H1 (cell line): ENCODE results near the gene GLT8D2. TPM values are rescaled to one million over a fixed set of nuclear protein-coding genes. Genes with fewer than 3 reads are reported as not detected.

Experiments
- CTCF ChIA-PET: fragments of 300-600 bp; sonication (Branson Sonifier 250); formaldehyde crosslinking; loops from one replicate; lab custom pipeline; 2021; ENCODE audit not compliant: partially characterized antibody; lab: Charles Lee
- POLR2A ChIA-PET: fragments of 300-600 bp; sonication (Branson Sonifier 250); formaldehyde crosslinking; loops from one replicate; lab custom pipeline; 2021; ENCODE audit warnings: inconsistent platforms; ENCODE audit not compliant: partially characterized antibody; lab: Charles Lee
- DNase-seq, 2 experiments: peaks; one replicate each; pipeline versions ENCODE4 v3.0.0 to v3.0.0-alpha.2; 2010 to 2022; ENCODE audit warnings: low spot score in 2 of 2, low read depth in 1 of 2, mixed read lengths in 1 of 2
- FAIRE-seq: peaks from 2 replicates; lab custom pipeline; 2011; peaks lifted over from hg19 to GRCh38; lab: Jason Lieb, UNC
- H2AFZ ChIP-seq: 2 replicates; pipeline ENCODE4 v1.8.1; 2012; ENCODE audit warnings: low read length, inconsistent platforms
- H2AK5ac ChIP-seq: 2 replicates; pipeline ENCODE4 v1.6.1; 2013; ENCODE audit warnings: low read depth, low read length
- H2BK120ac ChIP-seq: replicated peaks from 2 replicates; pipeline ENCODE3; 2013; ENCODE audit warnings: low read depth, low read length, inconsistent platforms
- H2BK12ac ChIP-seq: 2 replicates; pipeline ENCODE4 v1.6.1; 2013; ENCODE audit warnings: low read depth, low read length
- H2BK15ac ChIP-seq: 2 replicates; pipeline ENCODE4 v1.6.1; 2013; ENCODE audit warnings: low read length
- H2BK20ac ChIP-seq: 2 replicates; pipeline ENCODE4 v1.6.1; 2013; ENCODE audit warnings: low read length
- H2BK5ac ChIP-seq: 2 replicates; pipeline ENCODE4 v1.6.1; 2013; ENCODE audit warnings: low read depth, low read length
- H3K14ac ChIP-seq: 2 replicates; pipeline ENCODE4 v1.6.1; 2013; ENCODE audit warnings: inconsistent platforms; ENCODE audit not compliant: insufficient read length
- H3K18ac ChIP-seq: 2 replicates; pipeline ENCODE4 v1.6.1; 2013; ENCODE audit warnings: low read length; ENCODE audit errors: extremely low read depth
- H3K23ac ChIP-seq: 2 replicates; pipeline ENCODE4 v1.6.1; 2013; ENCODE audit warnings: inconsistent platforms; ENCODE audit not compliant: insufficient read length
- H3K23me2 ChIP-seq: 2 replicates; pipeline ENCODE4 v1.6.1; 2013; ENCODE audit warnings: low read depth, low read length
- H3K27ac ChIP-seq: 2 replicates; pipeline ENCODE4 v1.6.1; 2011; ENCODE audit warnings: low read depth, low read length, inconsistent platforms
- H3K27me3 ChIP-seq, 4 experiments: replicated peaks in 1 of 4; 1 replicate in 1 of 4; 2 replicates in 3 of 4; pipeline versions ENCODE4 v1.6.1 to v1.8.1; 2011 to 2013; ENCODE audit warnings: low read length in 3 of 4, mild to moderate bottlenecking in 3 of 4, inconsistent platforms in 2 of 4, mixed read lengths in 2 of 4, moderate library complexity in 1 of 4; ENCODE audit not compliant: control insufficient read depth in 3 of 4, insufficient read depth in 3 of 4; ENCODE audit errors: extremely low read depth in 1 of 4
- H3K36me3 ChIP-seq, 4 experiments: 2 replicates each; pipeline versions ENCODE4 v1.6.1 to v1.8.1; 2011 to 2013; ENCODE audit warnings: mild to moderate bottlenecking in 4 of 4, low read length in 3 of 4, moderate library complexity in 2 of 4, control low read depth in 1 of 4, inconsistent platforms in 1 of 4; ENCODE audit not compliant: insufficient read depth in 4 of 4, control insufficient read depth in 2 of 4
- H3K4ac ChIP-seq: replicated peaks from 2 replicates; pipeline ENCODE3; 2013; ENCODE audit warnings: low read length, low read depth, mixed read lengths, inconsistent platforms; ENCODE audit not compliant: insufficient read length
- H3K4me1 ChIP-seq, 4 experiments: replicated peaks in 1 of 4; 1 replicate in 1 of 4; 2 replicates in 3 of 4; pipeline versions ENCODE4 v1.6.1 to v1.8.1; 2011 to 2013; ENCODE audit warnings: low read length in 3 of 4, inconsistent platforms in 2 of 4, mixed read lengths in 1 of 4; ENCODE audit not compliant: insufficient read depth in 4 of 4, control insufficient read depth in 3 of 4
- H3K4me2 ChIP-seq, 2 experiments: 2 replicates each; pipeline versions ENCODE4 v1.6.1 to v1.8.1; 2011 to 2013; ENCODE audit warnings: low read depth in 2 of 2, low read length in 2 of 2, control low read depth in 1 of 2, inconsistent platforms in 1 of 2, mild to moderate bottlenecking in 1 of 2; ENCODE audit not compliant: insufficient read depth in 1 of 2
- H3K4me3 ChIP-seq, 4 experiments: fragments of 200-600, 300-600 bp in 1 of 4; sonication (generic), shearing (Covaris generic), sonication (Bioruptor Twin) in 1 of 4; 2 replicates each; pipeline versions ENCODE4 v1.5.1 to v1.8.1; 2011 to 2016; ENCODE audit warnings: low read length in 4 of 4, low read depth in 3 of 4, control low read depth in 2 of 4, inconsistent platforms in 2 of 4, mild to moderate bottlenecking in 2 of 4, mixed read lengths in 1 of 4, moderate library complexity in 1 of 4; ENCODE audit not compliant: insufficient read depth in 2 of 4; ENCODE audit errors: extremely low read depth in 1 of 4
- H3K56ac ChIP-seq: replicated peaks from 2 replicates; pipeline ENCODE3; 2013; ENCODE audit warnings: low read depth, mild to moderate bottlenecking, mixed read lengths, low read length, inconsistent platforms; ENCODE audit not compliant: insufficient read length
- H3K79me1 ChIP-seq: 2 replicates; pipeline ENCODE4 v1.6.1; 2013; ENCODE audit warnings: low read depth, low read length, control low read depth
- H3K79me2 ChIP-seq, 2 experiments: 2 replicates each; pipeline versions ENCODE4 v1.6.1 to v1.8.1; 2012 to 2013; ENCODE audit warnings: low read length in 2 of 2, mild to moderate bottlenecking in 2 of 2, inconsistent platforms in 1 of 2; ENCODE audit not compliant: insufficient read depth in 2 of 2, control insufficient read depth in 1 of 2
- H3K9ac ChIP-seq, 4 experiments: replicated peaks in 1 of 4; 1 replicate in 1 of 4; 2 replicates in 3 of 4; pipeline versions ENCODE4 v1.6.1 to v1.8.1; 2011 to 2013; ENCODE audit warnings: low read depth in 3 of 4, low read length in 3 of 4, control low read depth in 2 of 4, mild to moderate bottlenecking in 2 of 4, moderate library complexity in 2 of 4, inconsistent platforms in 1 of 4; ENCODE audit errors: extremely low read depth in 1 of 4
- H3K9me3 ChIP-seq, 2 experiments: 2 replicates each; pipeline versions ENCODE4 v1.6.1 to v1.8.1; 2012 to 2013; ENCODE audit warnings: mild to moderate bottlenecking in 2 of 2, moderate library complexity in 2 of 2, control low read depth in 1 of 2, inconsistent platforms in 1 of 2, low read depth in 1 of 2, low read length in 1 of 2, mixed read lengths in 1 of 2; ENCODE audit not compliant: insufficient read depth in 2 of 2
- H4K20me1 ChIP-seq, 2 experiments: replicated peaks in 1 of 2; 2 replicates each; pipeline versions ENCODE3 to v1.8.1; 2011 to 2013; ENCODE audit warnings: inconsistent platforms in 2 of 2, low read length in 2 of 2, mild to moderate bottlenecking in 1 of 2; ENCODE audit not compliant: insufficient read depth in 2 of 2, control insufficient read depth in 1 of 2
- H4K5ac ChIP-seq: 2 replicates; pipeline ENCODE4 v1.6.1; 2013; ENCODE audit warnings: low read length, low read depth, mixed read lengths, inconsistent platforms; ENCODE audit not compliant: insufficient read length
- H4K8ac ChIP-seq: 2 replicates; pipeline ENCODE4 v1.8.0; 2013; ENCODE audit warnings: mild to moderate bottlenecking, moderate library complexity, low read length, inconsistent platforms; ENCODE audit not compliant: insufficient read depth; ENCODE audit errors: extremely low read depth
- H4K91ac ChIP-seq: replicated peaks from 2 replicates; pipeline ENCODE3; 2013; ENCODE audit warnings: low read length, mixed read lengths, inconsistent platforms; ENCODE audit not compliant: insufficient read length
- CREB1 ChIP-seq: IDR thresholded peaks from 2 replicates; pipeline ENCODE4 v1.6.1; 2012; ENCODE audit warnings: inconsistent platforms
- GABPA ChIP-seq: IDR thresholded peaks from 2 replicates; pipeline ENCODE4 v1.6.1; 2011; ENCODE audit warnings: mild to moderate bottlenecking, low read length, moderate library complexity, borderline replicate concordance; ENCODE audit not compliant: insufficient read depth
- POLR2A ChIP-seq, 2 experiments: IDR thresholded peaks; 1 replicate in 1 of 2; 2 replicates in 1 of 2; pipeline ENCODE4 v1.6.1; 2011; ENCODE audit warnings: low read depth in 2 of 2, low read length in 2 of 2, mild to moderate bottlenecking in 2 of 2; ENCODE audit errors: control extremely low read depth in 1 of 2
- SIRT6 ChIP-seq: IDR thresholded peaks from one replicate; pipeline ENCODE4 v1.7.1; 2012; ENCODE audit warnings: low read length, inconsistent platforms
- YY1 ChIP-seq: IDR thresholded peaks from 2 replicates; pipeline ENCODE4 v1.6.1; 2011; ENCODE audit warnings: low read depth, mild to moderate bottlenecking, low read length
- WGBS, 2 experiments: shearing (Covaris generic) in 1 of 2; methylation state at CpG; one replicate each; pipeline versions ENCODE4 v1.1.6 to v1.1.7; 2013 to 2015; ENCODE audit warnings: low lambda C conversion rate in 2 of 2, mixed read lengths in 2 of 2, inconsistent platforms in 1 of 2, low coverage in 1 of 2, missing lambda C conversion rate in 1 of 2; ENCODE audit not compliant: insufficient replicate concordance in 2 of 2, insufficient coverage in 1 of 2, insufficient read length in 1 of 2; ENCODE audit errors: extremely low coverage in 1 of 2, missing lambda C conversion rate in 1 of 2; 5-methylcytosine and 5-hydroxymethylcytosine counted together
- polyA plus RNA-seq, 7 experiments: library from polyadenylated mRNA; depleted of rRNA in 3 of 7; stranded (reverse) in 5 of 7; unstranded in 2 of 7; fragments of >200 nt in 5 of 7; fragments of 200-250 nt in 2 of 7; gene quantifications; 1 replicate in 5 of 7; 2 replicates in 1 of 7; 4 replicates in 1 of 7; pipeline versions ENCODE4 v1.2.1 to v1.2.3, GENCODE V29; 2011 to 2013; ENCODE audit warnings: missing spikeins in 2 of 7, mixed read lengths in 2 of 7
- total RNA-seq: library from RNA; stranded (reverse); fragmentation: NEBNext Ultra II Directional; extraction: Animal tissue kit (Norgen Biotek cat#: 25700); gene quantifications from 2 replicates; pipeline ENCODE4 v1.2.1, GENCODE V29; 2021
- TF ChIP-seq, protein P1 (sequence below), 3 experiments: IDR thresholded peaks; 1 replicate in 2 of 3; 2 replicates in 1 of 3; pipeline versions ENCODE4 v1.5.1 to v1.6.1; 2011; ENCODE audit warnings: low read length in 3 of 3, mild to moderate bottlenecking in 3 of 3, inconsistent platforms in 2 of 3, low read depth in 1 of 3, moderate library complexity in 1 of 3; ENCODE audit not compliant: insufficient read depth in 1 of 3; ENCODE audit errors: control extremely low read depth in 1 of 3
- TF ChIP-seq, protein P2 (sequence below): IDR thresholded peaks from 2 replicates; pipeline ENCODE4 v1.6.1; 2012; ENCODE audit warnings: inconsistent platforms
- TF ChIP-seq, protein P3 (sequence below): IDR thresholded peaks from 2 replicates; pipeline ENCODE4 v1.6.1; 2011; ENCODE audit warnings: low read length, improper control_type of control experiment
- TF ChIP-seq, protein P4 (sequence below): IDR thresholded peaks from 2 replicates; pipeline ENCODE4 v1.6.1; 2012; ENCODE audit warnings: low read length, inconsistent platforms

The GLT8D2 gene
- total and polyA plus RNA-seq, 2 of the 8 experiments (the other 6 are each of a cell fraction or from before 2014, with no cell fraction given) = 6.8 to 9.8 TPM

DNA sequence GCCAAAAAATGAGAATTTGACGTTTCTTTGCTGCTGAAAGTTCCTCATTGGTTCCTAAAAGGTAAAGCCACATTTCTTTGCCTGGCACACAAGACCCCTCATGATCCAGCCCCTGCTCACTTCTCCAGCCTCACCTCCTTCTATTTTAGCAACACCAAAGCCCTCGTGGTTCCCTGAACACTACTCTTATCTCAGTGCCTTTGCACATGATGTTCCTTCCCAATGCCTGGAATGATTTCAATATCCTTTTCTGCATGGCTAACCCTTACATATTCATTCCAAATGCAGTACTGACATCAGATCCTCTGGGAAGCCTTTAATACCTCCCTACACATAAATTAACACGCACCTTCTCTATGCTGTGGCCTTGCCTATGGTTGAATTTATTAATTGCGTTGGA, 39.9 kb downstream of the GLT8D2 start:
- no peaks in the 10 kb centered on the region for H3K79me2 ChIP-seq
- H2AFZ ChIP-seq = no peak overlapping the region
- no peak overlapping the region for H3K4me3 ChIP-seq
- no peak overlapping the region for H2BK12ac ChIP-seq
- no peak overlapping the region for H3K9ac ChIP-seq
- no peak overlapping the region for H3K14ac ChIP-seq
- H2BK20ac ChIP-seq = no peak overlapping the region
- no peaks in the 10 kb centered on the region for H3K23me2 ChIP-seq
- H3K4me2 ChIP-seq = no peak overlapping the region
- no peaks in the 10 kb centered on the region for H3K79me1 ChIP-seq
- FAIRE-seq = no peak
- no peak overlapping the region for H2BK5ac ChIP-seq
- H3K27ac ChIP-seq = no peak overlapping the region
- no peak overlapping the region for H4K8ac ChIP-seq
- no peak overlapping the region for H2AK5ac ChIP-seq
- H3K56ac ChIP-seq = no peak overlapping the region
- ChIA-PET POLR2A (interaction anchor here (0.9 kb wide), 1 partner anchor 19 kb away, joined by 3 read pairs; no protein-coding TSS in a partner anchor), CTCF (no interaction called here)
- H3K4me1 ChIP-seq = no peaks in the 10 kb centered on the region
- H3K18ac ChIP-seq = no peak overlapping the region
- no peak overlapping the region for H3K23ac ChIP-seq
- WGBS, 2 experiments = 89% methylated on average over 4 of the region's 4 CpGs; no CpG with 5 or more reads in 1 of the 2 experiments
- no peak overlapping the region for H4K5ac ChIP-seq
- 0 out of 4 replicates have a peak, but pooled peaks cover 0 to 3% of the 10 kb centered on the region in 2 experiments for H3K9me3 ChIP-seq
- no peak for DNase-seq
- H3K4ac ChIP-seq = no peak overlapping the region
- H2BK15ac ChIP-seq = no peak overlapping the region
- H3K27me3 ChIP-seq = no peaks in the 10 kb centered on the region
- H4K91ac ChIP-seq = no peak overlapping the region
- no peaks in the 10 kb centered on the region for H4K20me1 ChIP-seq
- no peaks in the 10 kb centered on the region for H3K36me3 ChIP-seq
- H2BK120ac ChIP-seq = no peak overlapping the region
- TF ChIP-seq, protein P1, sequence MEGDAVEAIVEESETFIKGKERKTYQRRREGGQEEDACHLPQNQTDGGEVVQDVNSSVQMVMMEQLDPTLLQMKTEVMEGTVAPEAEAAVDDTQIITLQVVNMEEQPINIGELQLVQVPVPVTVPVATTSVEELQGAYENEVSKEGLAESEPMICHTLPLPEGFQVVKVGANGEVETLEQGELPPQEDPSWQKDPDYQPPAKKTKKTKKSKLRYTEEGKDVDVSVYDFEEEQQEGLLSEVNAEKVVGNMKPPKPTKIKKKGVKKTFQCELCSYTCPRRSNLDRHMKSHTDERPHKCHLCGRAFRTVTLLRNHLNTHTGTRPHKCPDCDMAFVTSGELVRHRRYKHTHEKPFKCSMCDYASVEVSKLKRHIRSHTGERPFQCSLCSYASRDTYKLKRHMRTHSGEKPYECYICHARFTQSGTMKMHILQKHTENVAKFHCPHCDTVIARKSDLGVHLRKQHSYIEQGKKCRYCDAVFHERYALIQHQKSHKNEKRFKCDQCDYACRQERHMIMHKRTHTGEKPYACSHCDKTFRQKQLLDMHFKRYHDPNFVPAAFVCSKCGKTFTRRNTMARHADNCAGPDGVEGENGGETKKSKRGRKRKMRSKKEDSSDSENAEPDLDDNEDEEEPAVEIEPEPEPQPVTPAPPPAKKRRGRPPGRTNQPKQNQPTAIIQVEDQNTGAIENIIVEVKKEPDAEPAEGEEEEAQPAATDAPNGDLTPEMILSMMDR (IDR thresholded peaks at IDR 0.05; ENCODE audit: control extremely low read depth in 1 of 3, insufficient read depth in 1 of 3, low read depth in 1 of 3, low read length in 3 of 3) = no peak
- TF ChIP-seq, protein P2, sequence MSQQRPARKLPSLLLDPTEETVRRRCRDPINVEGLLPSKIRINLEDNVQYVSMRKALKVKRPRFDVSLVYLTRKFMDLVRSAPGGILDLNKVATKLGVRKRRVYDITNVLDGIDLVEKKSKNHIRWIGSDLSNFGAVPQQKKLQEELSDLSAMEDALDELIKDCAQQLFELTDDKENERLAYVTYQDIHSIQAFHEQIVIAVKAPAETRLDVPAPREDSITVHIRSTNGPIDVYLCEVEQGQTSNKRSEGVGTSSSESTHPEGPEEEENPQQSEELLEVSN = no peak
- TF ChIP-seq YY1 = no peak
- TF ChIP-seq CREB1 = no peak
- TF ChIP-seq, protein P3, sequence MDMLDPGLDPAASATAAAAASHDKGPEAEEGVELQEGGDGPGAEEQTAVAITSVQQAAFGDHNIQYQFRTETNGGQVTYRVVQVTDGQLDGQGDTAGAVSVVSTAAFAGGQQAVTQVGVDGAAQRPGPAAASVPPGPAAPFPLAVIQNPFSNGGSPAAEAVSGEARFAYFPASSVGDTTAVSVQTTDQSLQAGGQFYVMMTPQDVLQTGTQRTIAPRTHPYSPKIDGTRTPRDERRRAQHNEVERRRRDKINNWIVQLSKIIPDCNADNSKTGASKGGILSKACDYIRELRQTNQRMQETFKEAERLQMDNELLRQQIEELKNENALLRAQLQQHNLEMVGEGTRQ = no peak
- TF ChIP-seq GABPA = no peak
- TF ChIP-seq SIRT6 = no peak
- TF ChIP-seq POLR2A (IDR thresholded peaks at IDR 0.05; ENCODE audit: control extremely low read depth in 1 of 2, low read depth in 2 of 2, low read length in 2 of 2) = no peak
- TF ChIP-seq, protein P4, sequence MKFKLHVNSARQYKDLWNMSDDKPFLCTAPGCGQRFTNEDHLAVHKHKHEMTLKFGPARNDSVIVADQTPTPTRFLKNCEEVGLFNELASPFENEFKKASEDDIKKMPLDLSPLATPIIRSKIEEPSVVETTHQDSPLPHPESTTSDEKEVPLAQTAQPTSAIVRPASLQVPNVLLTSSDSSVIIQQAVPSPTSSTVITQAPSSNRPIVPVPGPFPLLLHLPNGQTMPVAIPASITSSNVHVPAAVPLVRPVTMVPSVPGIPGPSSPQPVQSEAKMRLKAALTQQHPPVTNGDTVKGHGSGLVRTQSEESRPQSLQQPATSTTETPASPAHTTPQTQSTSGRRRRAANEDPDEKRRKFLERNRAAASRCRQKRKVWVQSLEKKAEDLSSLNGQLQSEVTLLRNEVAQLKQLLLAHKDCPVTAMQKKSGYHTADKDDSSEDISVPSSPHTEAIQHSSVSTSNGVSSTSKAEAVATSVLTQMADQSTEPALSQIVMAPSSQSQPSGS = no peak
